Natural killer cell (primary cell): ENCODE results near the gene TPM4. TPM values are rescaled to one million over a fixed set of nuclear protein-coding genes. Genes with fewer than 3 reads are reported as not detected.

Source experiments
- ATAC-seq, 3 donors: fragments of 150-1000 bp in 2 of 3; fragments of 200-7000 bp in 1 of 3; cut with Tn5 transposase; 1 replicate in 1 of 3; 2 replicates in 2 of 3; pipeline ENCODE4 v1.10.0; 2021; ENCODE audit warnings: mild to moderate bottlenecking in 2 of 3, moderate library complexity in 2 of 3
- DNase-seq, 2 donors: peaks; one replicate each; pipeline versions ENCODE4 v3.0.0 to v3.0.0-alpha.2; 2013 to 2021; ENCODE audit warnings: mixed read lengths in 1 of 2
- H3K27ac ChIP-seq: one replicate; pipeline ENCODE4 v1.5.1; 2013; ENCODE audit warnings: mild to moderate bottlenecking, low read length
- H3K27me3 ChIP-seq: one replicate; pipeline ENCODE4 v1.6.1; 2013; ENCODE audit warnings: low read length; ENCODE audit not compliant: control insufficient read depth, insufficient read depth
- H3K36me3 ChIP-seq: one replicate; pipeline ENCODE4 v1.6.1; 2013; ENCODE audit warnings: low read length; ENCODE audit not compliant: control insufficient read depth, insufficient read depth
- H3K4me1 ChIP-seq: one replicate; pipeline ENCODE4 v1.6.1; 2013; ENCODE audit warnings: low read length; ENCODE audit not compliant: control insufficient read depth, insufficient read depth
- H3K4me3 ChIP-seq: one replicate; pipeline ENCODE4 v1.5.1; 2013; ENCODE audit warnings: low read length
- H3K9me3 ChIP-seq: one replicate; pipeline ENCODE4 v1.6.1; 2013; ENCODE audit warnings: low read length; ENCODE audit not compliant: control insufficient read depth, insufficient read depth
- H3K27ac Mint-ChIP-seq, 2 donors: one replicate each; pipeline ENCODE4 v1.8.0; 2022; ENCODE audit warnings: mild to moderate bottlenecking in 2 of 2, mixed read lengths in 2 of 2, moderate library complexity in 1 of 2
- H3K27me3 Mint-ChIP-seq, 2 donors: one replicate each; pipeline ENCODE4 v1.8.0; 2022; ENCODE audit warnings: low read depth in 2 of 2, mixed read lengths in 2 of 2
- H3K36me3 Mint-ChIP-seq: one replicate; pipeline ENCODE4 v1.8.0; 2022; ENCODE audit warnings: mixed read lengths
- H3K4me1 Mint-ChIP-seq, 2 donors: one replicate each; pipeline ENCODE4 v1.8.0; 2022; ENCODE audit warnings: mixed read lengths in 2 of 2
- H3K4me3 Mint-ChIP-seq: one replicate; pipeline ENCODE4 v1.8.0; 2022; ENCODE audit warnings: mild to moderate bottlenecking, moderate library complexity, mixed read lengths
- H3K9me3 Mint-ChIP-seq, 2 donors: one replicate each; pipeline ENCODE4 v1.8.0; 2022; ENCODE audit warnings: mixed read lengths in 2 of 2
- WGBS: methylation state at CpG from one replicate; pipeline ENCODE4 v1.1.7; 2013; ENCODE audit warnings: missing lambda C conversion rate; ENCODE audit not compliant: insufficient coverage; 5-methylcytosine and 5-hydroxymethylcytosine counted together
- intact Hi-C: fragments of 100-400 bp; cut with micrococcal nuclease; formaldehyde crosslinking; loops from one replicate; pipeline ENCODE4 v1.14.2; 2022
- total RNA-seq, 4 donors: library from RNA; stranded (reverse); fragments of 120-200 nt in 1 of 4; gene quantifications; one replicate each; pipeline versions ENCODE4 v1.2.3 to v1.2.4, GENCODE V29; 2013 to 2022
- TF ChIP-seq, protein P1 (sequence below): fragments of 200-600 bp; IDR thresholded peaks from one replicate; pipeline ENCODE4 v1.8.0; 2022; ENCODE audit warnings: antibody characterized with exemption

TPM4 gene
- total RNA-seq, 3 donors from 2014 or later (not counting 1 experiment from before 2014, with no cell fraction given): 239 to 283 (median 266) TPM

DNA sequence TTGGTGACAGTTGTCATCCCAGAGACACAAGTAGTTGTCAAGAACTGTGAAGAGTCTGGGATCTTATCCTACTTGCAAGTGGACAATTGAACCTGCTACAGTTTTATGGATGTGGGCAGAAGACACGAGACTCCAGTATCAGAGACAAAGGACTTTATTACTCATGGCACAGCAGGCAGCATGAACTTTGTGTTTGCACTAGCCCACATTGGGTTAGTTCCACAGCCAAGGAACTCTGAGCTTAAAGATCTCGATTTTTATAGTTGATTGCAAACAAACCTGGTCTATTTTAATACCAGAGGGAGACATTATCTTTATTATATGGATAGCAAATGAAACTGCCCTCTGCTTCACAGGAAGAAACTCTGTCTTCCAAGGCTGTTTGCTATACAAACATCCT, 16.0 kb upstream of the TPM4 start:
- H3K27ac ChIP-seq: no peak overlapping the region
- TF ChIP-seq, protein P1, sequence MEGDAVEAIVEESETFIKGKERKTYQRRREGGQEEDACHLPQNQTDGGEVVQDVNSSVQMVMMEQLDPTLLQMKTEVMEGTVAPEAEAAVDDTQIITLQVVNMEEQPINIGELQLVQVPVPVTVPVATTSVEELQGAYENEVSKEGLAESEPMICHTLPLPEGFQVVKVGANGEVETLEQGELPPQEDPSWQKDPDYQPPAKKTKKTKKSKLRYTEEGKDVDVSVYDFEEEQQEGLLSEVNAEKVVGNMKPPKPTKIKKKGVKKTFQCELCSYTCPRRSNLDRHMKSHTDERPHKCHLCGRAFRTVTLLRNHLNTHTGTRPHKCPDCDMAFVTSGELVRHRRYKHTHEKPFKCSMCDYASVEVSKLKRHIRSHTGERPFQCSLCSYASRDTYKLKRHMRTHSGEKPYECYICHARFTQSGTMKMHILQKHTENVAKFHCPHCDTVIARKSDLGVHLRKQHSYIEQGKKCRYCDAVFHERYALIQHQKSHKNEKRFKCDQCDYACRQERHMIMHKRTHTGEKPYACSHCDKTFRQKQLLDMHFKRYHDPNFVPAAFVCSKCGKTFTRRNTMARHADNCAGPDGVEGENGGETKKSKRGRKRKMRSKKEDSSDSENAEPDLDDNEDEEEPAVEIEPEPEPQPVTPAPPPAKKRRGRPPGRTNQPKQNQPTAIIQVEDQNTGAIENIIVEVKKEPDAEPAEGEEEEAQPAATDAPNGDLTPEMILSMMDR: no peak
- no peak overlapping the region for H3K4me3 ChIP-seq
- no peaks in the 10 kb centered on the region for H3K9me3 ChIP-seq
- H3K36me3 ChIP-seq: no peaks in the 10 kb centered on the region
- H3K9me3 Mint-ChIP-seq: no peaks in the 10 kb centered on the region
- 74% methylated on average over 2 of the region's 2 CpGs for WGBS
- intact Hi-C loops: no loop called here
- ATAC-seq (no peak), DNase-seq (no peak)
- peaks cover 17% of the 10 kb centered on the region for H3K4me1 ChIP-seq
- no peak overlapping the region for H3K4me3 Mint-ChIP-seq
- no peaks in the 10 kb centered on the region for H3K27me3 ChIP-seq
- no peak overlapping the region for H3K27ac Mint-ChIP-seq
- peaks cover 0 to 15% of the 10 kb centered on the region in 2 donors for H3K27me3 Mint-ChIP-seq
- no peaks in the 10 kb centered on the region for H3K36me3 Mint-ChIP-seq
- H3K4me1 Mint-ChIP-seq: peaks cover 7 to 9% of the 10 kb centered on the region in 2 donors

DNA sequence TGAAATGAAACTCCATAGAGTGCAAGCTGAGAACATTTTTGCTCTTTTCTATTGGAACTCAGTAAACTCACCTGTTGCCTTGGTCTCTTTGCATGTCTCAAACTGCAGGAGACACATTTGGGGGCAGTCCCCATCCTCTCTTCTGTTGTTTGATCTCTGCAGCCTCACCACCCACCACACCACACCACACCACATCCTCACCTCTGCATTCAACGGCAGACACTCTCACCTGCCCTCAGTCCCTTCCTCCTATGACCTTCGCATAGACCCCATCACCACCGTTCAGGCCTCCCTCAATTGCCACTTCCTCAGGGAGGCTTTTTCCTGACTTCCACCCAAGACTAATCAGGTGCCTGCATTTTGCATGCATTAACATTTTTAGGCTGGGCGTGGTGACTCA, 14.4 kb upstream of the TPM4 start:
- no peaks in the 10 kb centered on the region for H3K36me3 Mint-ChIP-seq
- DNase-seq (peak in 1 of 2 donors; percentile 57), ATAC-seq (peak in 1 of 3 donors; percentile 44)
- TF ChIP-seq, protein P1: no peak
- no peak overlapping the region for H3K4me3 ChIP-seq
- H3K27ac ChIP-seq: no peak overlapping the region
- peaks cover 0 to 7% of the 10 kb centered on the region in 2 donors for H3K27me3 Mint-ChIP-seq
- peaks cover 12 to 15% of the 10 kb centered on the region in 2 donors for H3K4me1 Mint-ChIP-seq
- intact Hi-C loops: no loop called here
- no peak overlapping the region for H3K4me3 Mint-ChIP-seq
- H3K9me3 ChIP-seq: no peaks in the 10 kb centered on the region
- no peaks in the 10 kb centered on the region for H3K9me3 Mint-ChIP-seq
- H3K36me3 ChIP-seq: no peaks in the 10 kb centered on the region
- no peaks in the 10 kb centered on the region for H3K27me3 ChIP-seq
- WGBS: 37% methylated on average over 4 of the region's 4 CpGs
- no peak overlapping the region for H3K27ac Mint-ChIP-seq
- peaks cover 17% of the 10 kb centered on the region for H3K4me1 ChIP-seq

DNA sequence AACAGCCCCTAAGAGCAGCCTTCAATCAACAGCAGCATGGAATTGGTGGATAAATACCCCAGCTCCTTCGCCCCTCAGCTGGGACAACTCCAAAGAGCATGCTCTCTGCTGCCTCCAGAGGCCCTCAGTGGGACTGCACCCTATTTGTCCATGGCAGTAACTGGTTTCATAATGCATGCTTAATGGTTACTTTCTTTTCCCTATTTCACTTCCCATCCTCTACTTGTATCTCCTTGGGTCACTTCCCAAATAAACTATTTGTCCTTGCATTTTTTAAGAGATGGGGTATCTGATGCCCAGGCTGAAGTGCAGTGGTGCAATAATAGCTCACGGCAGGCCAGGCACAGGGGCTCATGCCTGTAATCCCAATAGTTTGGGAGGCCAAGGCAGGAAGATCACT, 13.5 kb upstream of the TPM4 start:
- no peaks in the 10 kb centered on the region for H3K36me3 ChIP-seq
- ATAC-seq (peak; percentile 88 to 94 (median 91)), DNase-seq (peak; percentile 77 to 85)
- H3K27me3 Mint-ChIP-seq: peaks cover 0 to 4% of the 10 kb centered on the region in 2 donors
- H3K4me1 Mint-ChIP-seq: peaks cover 12 to 15% of the 10 kb centered on the region in 2 donors
- no peak overlapping the region for H3K27ac ChIP-seq
- H3K9me3 ChIP-seq: no peaks in the 10 kb centered on the region
- no peak overlapping the region for H3K4me3 Mint-ChIP-seq
- TF ChIP-seq, protein P1: peak; percentile 94
- no peaks in the 10 kb centered on the region for H3K9me3 Mint-ChIP-seq
- H3K36me3 Mint-ChIP-seq: no peaks in the 10 kb centered on the region
- H3K27ac Mint-ChIP-seq: peak overlapping the region in 1 of 2 donors; percentile 45
- H3K4me3 ChIP-seq: no peak overlapping the region
- H3K4me1 ChIP-seq: peaks cover 17% of the 10 kb centered on the region
- WGBS: 87% methylated on average over 2 of the region's 2 CpGs
- no peaks in the 10 kb centered on the region for H3K27me3 ChIP-seq
- intact Hi-C loops: no loop called here

DNA sequence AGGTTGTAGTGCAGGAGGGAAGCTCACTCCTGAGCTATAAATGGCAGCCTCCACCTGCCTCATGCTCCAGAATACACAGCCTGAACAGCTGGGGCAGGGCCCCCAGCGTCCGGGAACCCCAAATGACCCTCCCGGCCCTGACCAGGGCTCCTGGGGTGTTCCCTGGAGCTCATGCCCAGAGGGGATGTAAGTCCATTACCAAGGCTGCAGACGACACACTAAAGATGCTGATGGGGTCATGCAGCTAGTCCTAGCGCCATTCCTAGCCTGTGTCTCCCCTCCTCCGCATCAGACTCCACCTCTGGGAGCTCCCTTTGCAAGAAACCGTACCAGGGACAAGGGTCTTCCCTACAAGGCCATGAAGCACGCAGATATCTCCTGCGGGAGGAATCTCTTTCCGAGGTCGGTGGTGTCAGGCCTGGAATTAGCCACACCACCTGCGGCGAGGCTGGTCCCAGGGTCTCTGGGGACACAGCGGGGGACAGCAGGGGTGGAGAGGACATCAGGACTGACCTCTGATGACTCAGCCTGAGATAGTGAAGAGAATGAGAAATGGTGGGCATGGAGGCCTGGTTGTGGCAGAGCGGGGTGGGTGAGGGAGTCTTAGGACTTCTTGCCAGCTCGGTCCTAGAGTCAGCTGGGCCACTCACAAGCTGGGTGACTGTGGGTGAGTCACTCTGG, 11.9 kb upstream of the TPM4 start:
- Mint-ChIP-seq H3K36me3 (no peaks in the 10 kb centered on the region), H3K27ac (no peak overlapping the region), H3K4me3 (no peak overlapping the region), H3K27me3 (no peaks in the 10 kb centered on the region), H3K9me3 (no peaks in the 10 kb centered on the region), H3K4me1 (peaks cover 12 to 15% of the 10 kb centered on the region in 2 donors)
- DNase-seq (no peak), ATAC-seq (no peak)
- Histone ChIP-seq H3K27ac (no peak overlapping the region), H3K4me1 (peaks cover 17% of the 10 kb centered on the region), H3K9me3 (no peaks in the 10 kb centered on the region), H3K4me3 (no peak overlapping the region), H3K27me3 (no peaks in the 10 kb centered on the region), H3K36me3 (no peaks in the 10 kb centered on the region)
- 96% methylated on average over 16 of the region's 16 CpGs for WGBS
- TF ChIP-seq, protein P1: no peak
- intact Hi-C loops: no loop called here
